Measurements from ENCODE around the gene SMG7. TPM values are rescaled to one million over a fixed set of nuclear protein-coding genes. Genes with fewer than 3 reads are reported as not detected.

Gene SMG7
- total RNA-seq, 4 donors from 2014 or later: 37.8 to 82.1 (median 58.9) TPM

GRCh38 chr1:183431840-183432547, 40.3 kb upstream of the SMG7 start:
- 92 to 96% methylated on average over 4 of the region's 4 CpGs for WGBS, 2 donors
- Histone ChIP-seq H3K27me3 (no peaks in the 10 kb centered on the region), H3K4me1 (no peaks in the 10 kb centered on the region), H3K36me3 (no peaks in the 10 kb centered on the region), H3K9me3 (no peaks in the 10 kb centered on the region), H3K4me3 (replicated peaks in 1 of 3) (no peak overlapping the region), H3K27ac (no peak overlapping the region)
- DNase-seq: no peak
- no peak for TF ChIP-seq POLR2A (IDR thresholded peaks at IDR 0.05)
- no peak for TF ChIP-seq CTCF (IDR thresholded peaks at IDR 0.05)
- intact Hi-C loops (cut with DNase I): no loop called here

- no peaks in the 10 kb centered on the region for H3K36me3 ChIP-seq
- no peak for DNase-seq
- H3K9me3 ChIP-seq: no peaks in the 10 kb centered on the region
- TF ChIP-seq POLR2A (IDR thresholded peaks at IDR 0.05): no peak
- no peak for TF ChIP-seq CTCF (IDR thresholded peaks at IDR 0.05)
- H3K4me3 ChIP-seq (replicated peaks in 1 of 3): no peak overlapping the region
- WGBS, 2 donors: 57 to 75% methylated on average over 2 of the region's 2 CpGs
- no peaks in the 10 kb centered on the region for H3K4me1 ChIP-seq
- H3K27me3 ChIP-seq: no peaks in the 10 kb centered on the region
- no peak overlapping the region for H3K27ac ChIP-seq
- intact Hi-C loops (cut with DNase I): no loop called here
Measured at GRCh38 chr1:183432548-183432875, 39.8 kb upstream of the SMG7 start.

DNA sequence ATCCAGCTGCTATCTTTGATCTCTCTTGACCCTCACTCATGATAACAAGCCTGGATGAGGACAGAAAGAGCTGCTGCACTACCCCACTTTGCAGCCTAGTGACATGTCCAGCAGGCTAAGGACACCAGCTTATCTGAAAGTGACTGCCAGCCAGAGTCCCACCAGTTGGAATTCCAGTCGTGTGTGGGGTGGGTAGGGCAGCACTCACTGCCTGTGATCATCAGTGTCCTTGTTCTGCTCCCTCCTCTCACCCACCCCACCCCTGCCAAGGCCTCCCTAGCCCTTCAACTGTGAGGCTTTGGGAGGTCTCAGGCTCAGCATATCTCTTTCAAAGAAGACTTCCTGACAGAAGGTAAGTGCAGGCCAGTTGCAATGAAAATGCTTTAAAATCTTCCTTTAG, 38.6 kb upstream of the SMG7 start:
- no peak for TF ChIP-seq POLR2A (IDR thresholded peaks at IDR 0.05)
- H3K27me3 ChIP-seq: no peaks in the 10 kb centered on the region
- no peaks in the 10 kb centered on the region for H3K4me1 ChIP-seq
- 0 to 33% methylated on average over 1 of the region's 1 CpG for WGBS, 2 donors
- no peaks in the 10 kb centered on the region for H3K9me3 ChIP-seq
- no peaks in the 10 kb centered on the region for H3K36me3 ChIP-seq
- no peak overlapping the region for H3K27ac ChIP-seq
- intact Hi-C loops (cut with DNase I): no loop called here
- no peak overlapping the region for H3K4me3 ChIP-seq (replicated peaks in 1 of 3)
- no peak for DNase-seq

DNA sequence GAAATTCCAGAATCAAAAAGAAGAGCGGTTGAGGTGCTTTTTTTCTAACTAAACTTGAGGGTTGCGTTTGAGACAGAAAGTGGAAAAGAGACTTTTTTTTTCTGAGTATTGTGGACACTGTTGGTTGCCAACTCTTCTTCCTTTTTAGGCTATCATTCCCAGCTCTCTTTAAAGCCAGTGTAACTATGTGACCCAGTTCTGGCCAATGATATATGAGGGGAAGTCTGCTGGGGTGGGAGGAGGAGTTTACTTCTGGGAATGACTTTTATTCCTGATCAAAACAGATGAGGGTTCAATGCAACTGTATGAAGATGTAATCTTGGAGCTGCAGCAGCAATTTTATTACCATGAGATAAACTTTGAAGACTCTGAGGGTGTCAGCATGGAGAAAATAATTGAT, 36.8 kb upstream of the SMG7 start:
- DNase-seq: no peak
- Histone ChIP-seq H3K9me3 (no peaks in the 10 kb centered on the region), H3K4me3 (replicated peaks in 1 of 3) (no peak overlapping the region), H3K27me3 (no peaks in the 10 kb centered on the region), H3K36me3 (no peaks in the 10 kb centered on the region), H3K4me1 (no peaks in the 10 kb centered on the region), H3K27ac (no peak overlapping the region)
- intact Hi-C loops (cut with DNase I): no loop called here
- WGBS, 2 donors: 73 to 75% methylated on average over 2 of the region's 2 CpGs
- TF ChIP-seq POLR2A (IDR thresholded peaks at IDR 0.05) (no peak), CTCF (IDR thresholded peaks at IDR 0.05) (no peak)

- H3K36me3 ChIP-seq: no peaks in the 10 kb centered on the region
- no peak overlapping the region for H3K4me3 ChIP-seq (replicated peaks in 1 of 3)
- H3K4me1 ChIP-seq: no peaks in the 10 kb centered on the region
- no peak for DNase-seq
- no peaks in the 10 kb centered on the region for H3K9me3 ChIP-seq
- no peaks in the 10 kb centered on the region for H3K27me3 ChIP-seq
- no peak overlapping the region for H3K27ac ChIP-seq
- WGBS, 2 donors: 87 to 88% methylated on average over 2 of the region's 2 CpGs
- TF ChIP-seq POLR2A (IDR thresholded peaks at IDR 0.05): no peak
- intact Hi-C loops (cut with DNase I): no loop called here
Measured at GRCh38 chr1:183438060-183438459, 34.2 kb upstream of the SMG7 start.

GRCh38 chr1:183443011-183443410, 29.3 kb upstream of the SMG7 start:
- H3K27ac ChIP-seq: no peak overlapping the region
- no peaks in the 10 kb centered on the region for H3K9me3 ChIP-seq
- H3K4me1 ChIP-seq: no peaks in the 10 kb centered on the region
- WGBS, 2 donors: 88 to 89% methylated on average over 2 of the region's 2 CpGs
- no peaks in the 10 kb centered on the region for H3K27me3 ChIP-seq
- H3K4me3 ChIP-seq (replicated peaks in 1 of 3): no peak overlapping the region
- no peak for DNase-seq
- H3K36me3 ChIP-seq: no peaks in the 10 kb centered on the region
- intact Hi-C loops (cut with DNase I): no loop called here
- TF ChIP-seq POLR2A (IDR thresholded peaks at IDR 0.05): no peak
- TF ChIP-seq CTCF (IDR thresholded peaks at IDR 0.05): no peak
